ENCODE measurements around the gene CCL1. TPM values are rescaled to one million over a fixed set of nuclear protein-coding genes. Genes with fewer than 3 reads are reported as not detected.

The CCL1 gene
- total RNA-seq, 2 experiments from 2014 or later: not detected

DNA sequence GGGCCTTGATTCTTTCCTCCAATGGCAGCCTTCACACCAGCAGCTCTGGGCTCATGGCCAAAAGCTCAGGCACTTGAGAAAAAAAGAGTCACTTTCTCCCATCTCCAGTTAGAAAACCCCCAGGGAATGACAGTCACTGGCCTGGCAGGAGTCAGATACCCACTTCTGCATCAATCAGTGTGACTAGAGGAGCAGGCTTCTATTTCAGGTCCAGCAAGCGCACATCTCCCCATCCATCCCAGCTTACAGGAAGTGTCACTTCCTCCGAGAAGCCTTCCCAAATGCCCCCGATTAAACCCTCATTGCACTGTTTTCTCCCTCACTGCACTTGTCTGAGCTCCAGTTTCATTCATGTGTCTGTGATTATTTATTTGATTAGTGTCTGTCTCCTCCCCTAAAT lies 30.4 kb upstream of the CCL1 start:
- Mint-ChIP-seq H3K9me3 (no peaks in the 10 kb centered on the region), H3K27ac (no peak overlapping the region), H3K4me1 (ENCODE audit: low read depth) (no peaks in the 10 kb centered on the region), H3K27me3 (ENCODE audit: low read depth) (no peaks in the 10 kb centered on the region), H3K4me3 (no peak overlapping the region), H3K36me3 (ENCODE audit: low read depth) (no peaks in the 10 kb centered on the region)
- intact Hi-C loops (cut with micrococcal nuclease): no loop called here
- CTCF ChIA-PET: no interaction called here
- no peak for DNase-seq

DNA sequence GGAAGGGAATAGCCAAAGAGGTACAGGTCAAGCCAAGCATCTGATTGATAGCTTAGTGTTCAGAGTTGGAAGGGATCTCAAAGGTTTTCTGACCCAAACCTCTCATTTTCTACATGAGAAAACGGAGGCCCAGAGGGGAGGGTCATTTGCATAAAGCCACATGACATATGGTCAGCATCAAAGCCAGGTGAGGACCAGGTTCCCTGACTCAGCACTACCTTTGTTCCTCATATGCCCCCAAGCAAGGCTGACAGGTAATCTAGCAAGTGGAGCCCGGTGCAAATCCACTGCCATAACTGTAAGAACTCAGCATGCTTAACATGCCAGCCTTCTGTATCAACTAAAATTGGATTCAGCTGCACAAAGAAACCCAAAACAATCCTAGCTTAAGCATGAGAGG lies 28.2 kb upstream of the CCL1 start:
- intact Hi-C loops (cut with micrococcal nuclease): no loop called here
- H3K27me3 Mint-ChIP-seq (ENCODE audit: low read depth): peaks cover 5% of the 10 kb centered on the region
- no peaks in the 10 kb centered on the region for H3K36me3 Mint-ChIP-seq (ENCODE audit: low read depth)
- H3K9me3 Mint-ChIP-seq: no peaks in the 10 kb centered on the region
- H3K27ac Mint-ChIP-seq: no peak overlapping the region
- no peak for DNase-seq
- no peaks in the 10 kb centered on the region for H3K4me1 Mint-ChIP-seq (ENCODE audit: low read depth)
- CTCF ChIA-PET: interaction anchor here (0.6 kb wide), 1 partner anchor 670 kb away, joined by 3 read pairs; no protein-coding TSS in a partner anchor
- H3K4me3 Mint-ChIP-seq: no peak overlapping the region

DNA sequence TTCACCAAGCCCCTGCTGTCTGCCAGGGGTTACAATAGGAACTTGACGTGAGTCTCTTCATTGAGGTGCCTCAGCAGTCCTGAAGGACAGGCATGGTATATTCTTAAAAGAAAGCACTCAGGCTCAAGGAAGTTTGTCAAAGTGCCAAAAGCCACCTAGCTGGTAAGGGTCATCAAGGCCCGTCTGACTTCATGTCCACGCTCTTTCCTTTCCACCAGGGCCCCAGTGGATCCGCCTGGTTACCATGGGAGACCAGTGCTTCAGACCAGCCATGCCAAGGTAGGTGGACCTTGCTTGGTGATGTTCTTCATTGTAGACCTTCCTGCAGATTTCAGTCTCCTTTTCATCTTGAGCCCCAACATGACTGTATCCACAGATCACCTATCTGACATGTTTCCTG lies 27.6 kb upstream of the CCL1 start:
- H3K4me1 Mint-ChIP-seq (ENCODE audit: low read depth): no peaks in the 10 kb centered on the region
- CTCF ChIA-PET: no interaction called here
- no peak overlapping the region for H3K27ac Mint-ChIP-seq
- H3K9me3 Mint-ChIP-seq: no peaks in the 10 kb centered on the region
- H3K4me3 Mint-ChIP-seq: no peak overlapping the region
- no peak for DNase-seq
- peaks cover 5% of the 10 kb centered on the region for H3K27me3 Mint-ChIP-seq (ENCODE audit: low read depth)
- H3K36me3 Mint-ChIP-seq (ENCODE audit: low read depth): no peaks in the 10 kb centered on the region
- intact Hi-C loops (cut with micrococcal nuclease): no loop called here

DNA sequence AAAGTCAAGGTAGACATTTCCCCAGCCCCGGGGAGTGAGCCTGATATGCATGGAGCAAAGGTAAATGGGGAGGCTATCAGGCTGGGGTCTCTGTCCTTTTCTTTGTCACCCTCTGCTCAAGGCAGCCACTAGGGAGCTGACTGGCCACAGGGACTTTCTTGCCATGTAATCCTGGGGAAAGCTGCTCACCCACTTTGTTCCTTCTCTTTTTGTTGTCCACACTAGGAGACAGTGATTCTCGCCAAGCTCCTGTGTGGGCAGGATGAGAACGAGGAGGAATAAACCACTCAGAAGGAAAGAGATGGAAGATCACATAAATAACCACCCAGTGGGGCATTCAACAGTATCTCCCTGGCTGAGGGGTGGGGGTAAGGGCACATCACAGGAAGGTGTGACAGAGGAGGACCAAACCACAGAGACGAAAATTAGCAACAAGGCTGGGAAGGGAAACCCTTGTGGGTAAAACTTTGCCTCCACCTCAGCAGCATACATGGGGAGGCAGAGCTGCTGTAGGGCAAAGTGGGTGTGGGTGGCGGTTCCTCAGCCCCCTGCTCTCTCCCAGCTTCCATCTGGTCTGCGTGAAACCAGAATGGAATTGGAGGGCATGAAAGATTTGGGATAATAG lies 26.2 kb upstream of the CCL1 start:
- intact Hi-C loops (cut with micrococcal nuclease): no loop called here
- no peak overlapping the region for H3K4me3 Mint-ChIP-seq
- peaks cover 8% of the 10 kb centered on the region for H3K27me3 Mint-ChIP-seq (ENCODE audit: low read depth)
- CTCF ChIA-PET: no interaction called here
- no peak for DNase-seq
- no peaks in the 10 kb centered on the region for H3K36me3 Mint-ChIP-seq (ENCODE audit: low read depth)
- H3K9me3 Mint-ChIP-seq: no peaks in the 10 kb centered on the region
- H3K27ac Mint-ChIP-seq: no peak overlapping the region
- no peaks in the 10 kb centered on the region for H3K4me1 Mint-ChIP-seq (ENCODE audit: low read depth)

DNA sequence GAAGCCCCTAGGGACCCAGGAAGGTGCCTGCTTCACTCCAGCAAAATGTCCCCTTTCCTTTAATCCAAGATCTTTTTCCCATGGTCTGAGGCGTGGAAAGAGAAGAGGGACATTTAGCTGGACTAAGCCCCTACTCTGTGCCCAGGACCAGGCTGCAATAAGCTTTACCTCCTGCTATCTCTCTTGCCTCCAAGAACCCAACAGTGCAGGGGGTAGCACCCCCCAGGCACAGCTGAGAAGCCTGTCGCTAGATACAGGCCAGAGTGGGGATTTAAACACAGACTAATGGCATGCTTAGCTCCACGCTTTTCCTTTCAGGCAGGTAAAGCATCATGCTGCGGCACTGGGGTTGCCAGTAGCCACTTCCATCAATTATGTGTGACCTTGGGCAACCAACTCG lies 24.5 kb upstream of the CCL1 start:
- DNase-seq: no peak
- Mint-ChIP-seq H3K27me3 (ENCODE audit: low read depth) (peaks cover 8% of the 10 kb centered on the region), H3K36me3 (ENCODE audit: low read depth) (no peaks in the 10 kb centered on the region), H3K4me3 (no peak overlapping the region), H3K4me1 (ENCODE audit: low read depth) (peaks cover 5% of the 10 kb centered on the region), H3K9me3 (no peaks in the 10 kb centered on the region), H3K27ac (no peak overlapping the region)
- CTCF ChIA-PET: interaction anchor here (0.7 to 1.2 kb wide), 2 partner anchors 26 to 33 kb away, joined by 3 to 4 read pairs; no protein-coding TSS in a partner anchor
- intact Hi-C loops (cut with micrococcal nuclease): no loop called here

DNA sequence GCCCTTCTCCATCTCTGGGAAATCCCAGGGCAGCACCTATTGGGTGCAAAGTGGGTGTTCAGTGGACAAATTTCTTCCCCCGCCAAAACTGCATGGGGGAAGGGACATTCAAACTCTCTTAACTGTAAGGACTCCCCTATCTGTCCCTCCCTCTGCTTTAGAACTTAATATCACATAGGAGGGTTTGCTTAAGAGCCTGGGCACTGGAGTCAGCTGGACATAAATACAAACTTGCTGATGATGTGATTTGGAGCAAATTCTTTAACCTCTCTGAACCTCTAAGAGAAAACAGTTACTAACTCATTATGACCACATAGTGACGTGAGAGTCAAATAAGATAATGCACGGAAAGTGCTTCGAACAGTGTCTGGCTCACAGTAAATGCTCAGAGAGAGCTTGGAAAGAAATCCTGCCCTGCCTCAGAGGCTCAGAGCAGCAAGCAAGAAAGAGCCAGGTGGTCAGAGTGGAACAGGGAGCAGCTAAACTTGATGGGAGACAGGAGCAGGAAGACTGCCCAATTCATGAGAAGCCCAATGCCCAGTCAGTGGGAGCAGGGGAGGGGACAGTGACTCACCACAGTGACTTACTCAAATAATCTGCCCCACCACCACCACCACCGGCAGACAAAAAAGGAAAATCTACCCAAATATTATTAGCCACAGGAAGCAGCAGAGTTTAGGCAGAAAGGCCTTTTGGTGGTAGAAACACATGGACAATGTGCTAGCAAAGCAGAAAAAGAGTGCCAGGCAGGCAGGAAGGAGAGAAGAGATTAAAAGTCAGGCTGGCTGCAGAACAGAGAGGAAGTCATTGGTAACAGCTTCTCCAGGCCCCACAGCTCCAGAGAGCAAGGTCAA lies 23.9 kb upstream of the CCL1 start:
- Mint-ChIP-seq H3K27me3 (ENCODE audit: low read depth) (peaks cover 8% of the 10 kb centered on the region), H3K4me3 (no peak overlapping the region), H3K4me1 (ENCODE audit: low read depth) (peaks cover 9% of the 10 kb centered on the region), H3K36me3 (ENCODE audit: low read depth) (no peaks in the 10 kb centered on the region), H3K27ac (no peak overlapping the region), H3K9me3 (no peaks in the 10 kb centered on the region)
- CTCF ChIA-PET: no interaction called here
- DNase-seq: no peak
- intact Hi-C loops (cut with micrococcal nuclease): no loop called here

DNA sequence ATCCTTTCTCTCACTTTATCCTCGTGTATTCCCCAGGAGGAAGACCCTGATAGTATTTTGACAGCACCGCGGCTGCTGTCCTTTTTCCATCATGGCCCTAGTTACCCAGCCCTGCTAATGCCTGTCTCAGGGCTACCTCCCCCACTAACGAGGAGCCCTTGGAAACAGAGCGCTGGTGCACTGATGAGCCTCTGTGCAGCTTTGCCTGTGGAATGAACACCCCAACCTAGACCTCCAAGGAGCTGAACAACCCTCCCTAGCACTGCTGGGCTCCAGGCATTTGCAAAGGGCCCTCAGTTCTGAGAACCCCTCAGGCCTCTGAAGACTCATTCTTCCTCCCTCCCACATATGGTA lies 23.3 kb upstream of the CCL1 start:
- Mint-ChIP-seq H3K27ac (no peak overlapping the region), H3K4me1 (ENCODE audit: low read depth) (peaks cover 9% of the 10 kb centered on the region), H3K27me3 (ENCODE audit: low read depth) (peaks cover 8% of the 10 kb centered on the region), H3K9me3 (no peaks in the 10 kb centered on the region), H3K36me3 (ENCODE audit: low read depth) (no peaks in the 10 kb centered on the region), H3K4me3 (no peak overlapping the region)
- CTCF ChIA-PET: interaction anchor here (1.1 kb wide), 1 partner anchor 9 kb away, joined by 3 read pairs; no protein-coding TSS in a partner anchor
- DNase-seq: no peak
- intact Hi-C loops (cut with micrococcal nuclease): no loop called here

DNA sequence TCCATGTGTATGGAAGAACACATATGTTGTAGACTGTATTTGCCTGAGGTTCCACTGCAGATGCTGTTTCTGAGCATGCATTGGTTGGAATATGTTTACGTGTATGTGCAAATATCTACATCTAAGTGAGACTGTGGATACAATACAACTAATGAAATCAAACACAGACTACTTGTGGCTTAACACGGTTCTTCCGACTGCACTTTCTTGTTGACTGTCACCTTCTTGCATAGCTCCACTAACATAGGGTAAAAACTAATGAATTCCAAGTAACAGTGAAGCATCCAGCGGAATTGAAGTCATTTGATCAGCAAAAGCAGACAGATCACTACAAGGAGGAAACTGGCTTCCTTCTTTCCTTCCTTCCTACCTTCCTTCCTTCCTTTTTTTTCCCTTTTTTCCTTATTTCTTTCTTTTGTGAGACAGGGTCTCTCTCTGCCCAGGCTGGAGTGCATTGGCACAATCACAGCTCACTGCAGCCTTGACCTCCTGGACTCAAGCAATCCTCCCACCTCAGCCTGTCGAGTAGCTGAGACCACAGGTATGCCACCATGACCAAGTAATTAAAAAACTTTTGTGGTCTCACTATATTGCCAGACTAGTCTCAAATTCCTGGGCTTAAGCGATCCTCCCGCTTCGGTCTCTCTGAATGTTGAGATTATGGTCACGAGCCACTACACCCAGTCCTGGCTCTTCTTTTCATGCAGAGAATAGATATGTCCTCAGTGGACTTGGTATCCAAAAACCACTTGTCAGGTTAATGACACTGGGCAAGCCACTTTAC lies 22.0 kb upstream of the CCL1 start:
- H3K4me1 Mint-ChIP-seq (ENCODE audit: low read depth): peaks cover 9% of the 10 kb centered on the region
- no peaks in the 10 kb centered on the region for H3K9me3 Mint-ChIP-seq
- no peak overlapping the region for H3K4me3 Mint-ChIP-seq
- H3K27ac Mint-ChIP-seq: no peak overlapping the region
- CTCF ChIA-PET: interaction anchor here (1.2 kb wide), 1 partner anchor 23 kb away, joined by 3 read pairs; no protein-coding TSS in a partner anchor
- intact Hi-C loops (cut with micrococcal nuclease): no loop called here
- DNase-seq: no peak
- H3K27me3 Mint-ChIP-seq (ENCODE audit: low read depth): peaks cover 8% of the 10 kb centered on the region
- H3K36me3 Mint-ChIP-seq (ENCODE audit: low read depth): no peaks in the 10 kb centered on the region

DNA sequence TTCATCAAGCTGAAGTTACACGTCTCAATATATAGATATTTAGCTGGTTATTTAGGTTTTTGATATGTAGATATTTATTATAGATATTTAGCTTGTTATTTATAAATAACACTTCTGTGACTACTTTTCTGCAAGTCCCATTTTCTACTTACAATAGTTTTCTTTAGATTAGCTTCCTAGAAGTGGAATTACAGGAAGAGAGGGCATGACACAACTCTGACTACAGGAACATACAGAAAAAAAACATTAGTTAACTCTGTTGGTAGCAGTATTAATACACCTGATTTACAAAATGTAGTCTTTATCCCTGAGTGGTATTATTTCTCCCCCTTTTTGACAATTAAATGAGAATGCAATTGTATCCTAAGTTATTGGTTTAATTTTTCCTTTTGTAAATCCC lies 21.2 kb upstream of the CCL1 start:
- CTCF ChIA-PET: interaction anchor here (0.7 to 1.4 kb wide), 3 partner anchors 13 to 184 kb away, joined by 3 read pairs; no protein-coding TSS in a partner anchor
- Mint-ChIP-seq H3K9me3 (no peaks in the 10 kb centered on the region), H3K27ac (no peak overlapping the region), H3K36me3 (ENCODE audit: low read depth) (no peaks in the 10 kb centered on the region), H3K4me3 (no peak overlapping the region), H3K27me3 (ENCODE audit: low read depth) (peaks cover 8% of the 10 kb centered on the region), H3K4me1 (ENCODE audit: low read depth) (peaks cover 11% of the 10 kb centered on the region)
- intact Hi-C loops (cut with micrococcal nuclease): no loop called here
- no peak for DNase-seq

DNA sequence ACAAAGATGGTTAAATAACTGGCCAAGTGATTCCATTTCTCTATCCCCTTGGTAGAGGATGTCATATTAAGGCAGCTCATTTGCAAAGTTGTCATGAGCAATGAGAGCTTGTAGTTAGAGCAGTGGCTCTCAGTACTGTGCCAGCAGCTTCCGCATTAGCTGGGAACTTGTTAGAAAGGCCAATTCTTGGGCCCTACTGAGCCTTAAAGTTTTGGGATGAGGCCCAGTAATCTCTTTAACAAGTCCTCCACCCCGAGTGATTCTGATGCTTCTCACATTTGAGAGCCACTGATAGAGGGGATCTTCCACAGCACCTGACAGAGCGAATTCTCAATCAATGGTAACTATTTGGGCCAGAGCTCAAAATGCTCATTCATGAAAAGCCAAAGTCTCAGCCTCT lies 20.2 kb upstream of the CCL1 start:
- H3K27me3 Mint-ChIP-seq (ENCODE audit: low read depth): peaks cover 10% of the 10 kb centered on the region
- H3K27ac Mint-ChIP-seq: no peak overlapping the region
- H3K9me3 Mint-ChIP-seq: no peaks in the 10 kb centered on the region
- H3K4me3 Mint-ChIP-seq: no peak overlapping the region
- DNase-seq: no peak
- H3K4me1 Mint-ChIP-seq (ENCODE audit: low read depth): peaks cover 21% of the 10 kb centered on the region
- intact Hi-C loops (cut with micrococcal nuclease): no loop called here
- CTCF ChIA-PET: interaction anchor here (0.8 to 1.9 kb wide), 3 partner anchors 22 to 183 kb away, joined by 3 to 11 read pairs (median 3); no protein-coding TSS in a partner anchor
- H3K36me3 Mint-ChIP-seq (ENCODE audit: low read depth): no peaks in the 10 kb centered on the region

DNA sequence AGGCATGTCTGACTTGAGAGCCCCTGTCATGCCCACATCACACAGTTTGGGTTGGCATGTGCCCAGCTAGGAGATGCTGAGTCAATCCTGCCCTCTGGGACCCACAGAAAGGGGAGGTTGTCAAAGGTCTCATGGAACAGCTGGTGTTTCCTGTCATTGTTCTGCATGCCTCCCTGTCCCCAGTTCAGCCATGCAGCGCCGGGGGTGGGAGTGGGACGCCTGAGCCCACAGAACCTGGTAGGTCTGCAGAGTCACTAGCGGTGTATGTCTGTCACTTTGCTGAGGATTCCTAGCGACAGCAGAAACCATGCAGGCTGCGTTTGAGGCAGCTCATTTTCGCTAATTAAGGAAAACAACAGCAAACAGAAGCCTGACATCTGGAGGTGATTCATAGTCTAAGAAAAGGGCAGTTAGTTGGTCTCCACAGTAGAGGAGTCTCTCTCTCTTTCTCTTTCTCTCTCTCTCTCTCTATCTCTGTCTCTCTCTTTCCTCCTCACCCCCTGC lies 19.6 kb upstream of the CCL1 start:
- peaks cover 10% of the 10 kb centered on the region for H3K27me3 Mint-ChIP-seq (ENCODE audit: low read depth)
- intact Hi-C loops (cut with micrococcal nuclease): no loop called here
- H3K9me3 Mint-ChIP-seq: no peaks in the 10 kb centered on the region
- DNase-seq: peak; percentile 64
- no peak overlapping the region for H3K4me3 Mint-ChIP-seq
- no peak overlapping the region for H3K27ac Mint-ChIP-seq
- H3K36me3 Mint-ChIP-seq (ENCODE audit: low read depth): no peaks in the 10 kb centered on the region
- peaks cover 21% of the 10 kb centered on the region for H3K4me1 Mint-ChIP-seq (ENCODE audit: low read depth)
- CTCF ChIA-PET: interaction anchor here (0.7 to 1.9 kb wide), 3 partner anchors 22 to 181 kb away, joined by 3 to 11 read pairs (median 4); no protein-coding TSS in a partner anchor

DNA sequence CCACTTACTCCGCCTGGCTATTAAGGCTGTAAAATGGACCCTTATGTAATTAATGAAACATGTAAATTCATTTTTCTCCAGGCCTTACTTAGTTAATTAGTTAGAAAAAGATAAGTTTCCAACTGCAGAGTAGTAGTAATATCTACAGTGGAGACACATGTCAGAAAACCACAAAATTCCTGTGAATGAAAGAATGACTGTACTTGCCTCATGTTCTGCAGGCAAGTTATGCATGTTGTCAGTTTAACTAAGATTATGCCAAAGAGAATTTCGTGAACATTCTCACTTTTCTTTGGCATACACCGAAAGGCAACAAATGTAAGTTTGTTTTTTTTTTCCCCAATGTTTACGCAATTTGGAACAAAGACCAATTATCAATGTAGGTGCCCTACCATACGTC lies 16.8 kb upstream of the CCL1 start:
- H3K9me3 Mint-ChIP-seq: no peaks in the 10 kb centered on the region
- no peak for DNase-seq
- H3K4me3 Mint-ChIP-seq: no peak overlapping the region
- CTCF ChIA-PET: no interaction called here
- H3K4me1 Mint-ChIP-seq (ENCODE audit: low read depth): peaks cover 21% of the 10 kb centered on the region
- no peaks in the 10 kb centered on the region for H3K36me3 Mint-ChIP-seq (ENCODE audit: low read depth)
- no peak overlapping the region for H3K27ac Mint-ChIP-seq
- intact Hi-C loops (cut with micrococcal nuclease): no loop called here
- H3K27me3 Mint-ChIP-seq (ENCODE audit: low read depth): peaks cover 2% of the 10 kb centered on the region
